Right kidney (tissue), 1 donor: ENCODE results near the gene SEMA3G.

ENCODE experiments used
- DNase-seq: peaks from one replicate; pipeline ENCODE4 v3.0.0-alpha.2; 2016

SEMA3G gene

GRCh38 chr3:52420388-52420787, 24.5 kb downstream of the SEMA3G start:
- no peak for DNase-seq

- DNase-seq = no peak
Measured at GRCh38 chr3:52415800-52416199, 29.1 kb downstream of the SEMA3G start.

- no peak for DNase-seq
Measured at GRCh38 chr3:52408466-52408865, 36.4 kb downstream of the SEMA3G start.

GRCh38 chr3:52407779-52408178, 37.1 kb downstream of the SEMA3G start:
- DNase-seq = no peak

GRCh38 chr3:52406791-52407510, 38.0 kb downstream of the SEMA3G start:
- no peak for DNase-seq

- no peak for DNase-seq
Measured at GRCh38 chr3:52406231-52406661, 38.7 kb downstream of the SEMA3G start.

GRCh38 chr3:52405601-52406110, 39.2 kb downstream of the SEMA3G start:
- no peak for DNase-seq

GRCh38 chr3:52405066-52405465, 39.8 kb downstream of the SEMA3G start:
- DNase-seq = no peak

- DNase-seq = no peak
Measured at GRCh38 chr3:52404391-52404790, 40.5 kb downstream of the SEMA3G start.

GRCh38 chr3:52403955-52404354, 40.9 kb downstream of the SEMA3G start:
- DNase-seq = no peak

- no peak for DNase-seq
Measured at GRCh38 chr3:52403271-52403841, 41.5 kb downstream of the SEMA3G start.

- no peak for DNase-seq
Measured at GRCh38 chr3:52402706-52403270, 42.1 kb downstream of the SEMA3G start.

- DNase-seq = no peak
Measured at GRCh38 chr3:52402101-52402521, 42.8 kb downstream of the SEMA3G start.

GRCh38 chr3:52401551-52401950, 43.4 kb downstream of the SEMA3G start:
- no peak for DNase-seq

GRCh38 chr3:52401021-52401420, 43.9 kb downstream of the SEMA3G start:
- DNase-seq = no peak

- DNase-seq = no peak
Measured at GRCh38 chr3:52400275-52400793, 44.6 kb downstream of the SEMA3G start.

GRCh38 chr3:52399593-52399992, 45.3 kb downstream of the SEMA3G start:
- no peak for DNase-seq

- no peak for DNase-seq
Measured at GRCh38 chr3:52399131-52399530, 45.8 kb downstream of the SEMA3G start.

GRCh38 chr3:52398670-52399081, 46.2 kb downstream of the SEMA3G start:
- no peak for DNase-seq

- no peak for DNase-seq
Measured at GRCh38 chr3:52397676-52398399, 47.1 kb downstream of the SEMA3G start.

- no peak for DNase-seq
Measured at GRCh38 chr3:52396907-52397591, 47.9 kb downstream of the SEMA3G start.
